Measurements from ENCODE around the gene CHCHD3.

Gene CHCHD3

DNA sequence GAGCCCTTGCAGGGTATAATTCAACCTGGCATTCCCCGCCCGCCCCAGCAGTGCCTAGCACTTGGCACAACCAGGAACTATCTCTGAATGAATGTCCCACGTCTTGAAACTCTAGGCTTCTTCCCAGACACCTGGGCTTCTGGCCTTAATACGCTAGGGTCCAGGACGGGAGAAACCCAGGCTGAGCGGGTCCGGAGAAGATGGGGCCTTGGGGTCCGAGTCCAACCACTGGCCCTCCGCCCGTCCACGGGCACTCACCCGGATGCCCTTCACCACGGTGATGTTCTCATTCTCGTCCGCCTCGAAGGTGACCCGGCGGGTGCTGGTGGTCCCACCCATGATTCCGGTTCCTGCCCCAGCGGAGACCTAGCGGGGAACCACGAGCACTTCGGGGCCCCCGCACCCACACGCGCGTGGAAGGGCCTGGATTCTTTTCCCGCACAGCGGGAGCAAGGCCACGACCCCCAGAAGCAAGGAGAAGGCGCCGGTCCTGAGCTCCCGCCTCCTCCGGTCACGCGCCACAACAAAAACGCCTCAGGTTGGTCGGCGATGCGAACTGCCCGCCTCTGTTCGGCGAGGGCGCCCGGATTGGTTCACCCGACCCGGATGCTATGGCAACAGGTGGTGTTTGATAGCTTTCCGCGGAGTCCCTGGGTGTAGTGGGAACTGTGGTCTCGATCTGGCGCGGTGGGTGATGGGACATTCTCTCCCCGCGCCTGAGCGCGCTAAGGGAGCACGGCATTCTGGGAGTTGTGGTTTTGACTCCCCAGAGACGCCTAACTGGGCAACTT, at the start of gene CHCHD3:
Gene CHCHD3 (minus strand): TSS at position 492 of the 791 bp plus-strand sequence. CDS start 153 bp downstream, at position 339.
- peak within 1 kb of the TSS; percentile 83 to 85 for H3K27ac ChIP-seq (ENCODE audit: low read depth in 2 of 2, low read length in 2 of 2)

DNA sequence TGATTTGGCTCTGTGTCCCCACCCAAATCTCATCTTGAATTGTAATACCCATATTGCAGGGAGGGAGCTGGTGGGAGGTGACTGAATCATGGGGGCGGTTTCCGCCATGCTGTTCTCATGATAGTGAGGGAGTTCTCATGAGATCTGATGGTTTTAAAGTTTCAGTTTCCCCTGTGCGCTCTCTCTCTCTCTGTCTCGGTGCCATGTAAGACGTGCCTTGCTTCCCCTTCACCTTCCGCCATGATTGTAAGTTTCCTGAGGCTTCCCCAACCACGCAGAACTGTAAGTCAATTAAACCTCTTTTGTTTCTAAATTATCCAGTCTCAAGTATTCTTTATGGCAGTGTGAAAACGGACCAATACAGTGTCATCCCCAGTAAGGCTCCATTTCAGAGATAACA, 48.3 kb upstream of the CHCHD3 start:
- H3K4me3 ChIP-seq (ENCODE audit: low read length in 2 of 2), result no peak overlapping the region
- no peaks in the 10 kb centered on the region for H3K9me3 ChIP-seq (ENCODE audit: control insufficient read depth in 2 of 2, low read length in 2 of 2)
- H3K9ac ChIP-seq (ENCODE audit: low read depth in 1 of 2, low read length in 2 of 2), result no peak overlapping the region
- H3K4me1 ChIP-seq (ENCODE audit: control insufficient read depth in 2 of 2, insufficient read depth in 2 of 2, low read length in 2 of 2), result no peaks in the 10 kb centered on the region
- no peaks in the 10 kb centered on the region for H3K27me3 ChIP-seq (ENCODE audit: control insufficient read depth in 2 of 2, insufficient read depth in 2 of 2, low read length in 2 of 2)
- no peaks in the 10 kb centered on the region for H3K36me3 ChIP-seq (ENCODE audit: control insufficient read depth in 2 of 2, insufficient read depth in 2 of 2, low read length in 2 of 2)
- H3K27ac ChIP-seq (ENCODE audit: low read depth in 2 of 2, low read length in 2 of 2), result no peak overlapping the region

More for the DNA sequence above, at the start of gene CHCHD3:
- Histone ChIP-seq H3K4me1 (ENCODE audit: control insufficient read depth in 2 of 2, insufficient read depth in 2 of 2, low read length in 2 of 2) (peaks cover 0 to 4% of the 10 kb centered on the region in 2 donors), H3K9ac (ENCODE audit: low read depth in 1 of 2, low read length in 2 of 2) (peak within 1 kb of the TSS; percentile 87 to 95), H3K36me3 (ENCODE audit: control insufficient read depth in 2 of 2, insufficient read depth in 2 of 2, low read length in 2 of 2) (peaks cover 3% of the 10 kb centered on the region in 2 donors), H3K4me3 (ENCODE audit: low read length in 2 of 2) (peak within 1 kb of the TSS; percentile 90 to 95), H3K9me3 (ENCODE audit: control insufficient read depth in 2 of 2, low read length in 2 of 2) (no peaks in the 10 kb centered on the region), H3K27me3 (ENCODE audit: control insufficient read depth in 2 of 2, insufficient read depth in 2 of 2, low read length in 2 of 2) (no peaks in the 10 kb centered on the region)

DNA sequence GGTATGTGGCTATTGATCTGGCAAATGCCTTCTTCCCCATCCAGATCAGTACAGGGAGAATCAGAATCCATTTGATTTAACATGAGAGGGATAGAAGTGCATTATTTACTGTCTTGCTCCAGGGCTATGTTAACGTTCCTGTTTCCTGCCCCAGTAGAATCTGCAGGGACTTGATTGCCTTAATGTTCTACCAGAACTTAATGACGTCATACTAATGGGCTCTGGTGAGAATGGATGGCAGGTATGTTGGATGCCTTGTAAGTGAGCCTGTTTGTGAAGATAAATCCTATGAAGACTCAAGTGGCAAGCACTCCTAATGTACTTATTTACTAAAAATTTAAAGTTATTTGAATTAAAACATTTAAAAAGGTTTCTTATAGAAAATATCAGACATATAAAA, 44.5 kb upstream of the CHCHD3 start:
- H3K36me3 ChIP-seq (ENCODE audit: control insufficient read depth in 2 of 2, insufficient read depth in 2 of 2, low read length in 2 of 2), result no peaks in the 10 kb centered on the region
- no peak overlapping the region for H3K27ac ChIP-seq (ENCODE audit: low read depth in 2 of 2, low read length in 2 of 2)
- no peak overlapping the region for H3K9ac ChIP-seq (ENCODE audit: low read depth in 1 of 2, low read length in 2 of 2)
- H3K27me3 ChIP-seq (ENCODE audit: control insufficient read depth in 2 of 2, insufficient read depth in 2 of 2, low read length in 2 of 2), result no peaks in the 10 kb centered on the region
- no peak overlapping the region for H3K4me3 ChIP-seq (ENCODE audit: low read length in 2 of 2)
- no peaks in the 10 kb centered on the region for H3K9me3 ChIP-seq (ENCODE audit: control insufficient read depth in 2 of 2, low read length in 2 of 2)
- H3K4me1 ChIP-seq (ENCODE audit: control insufficient read depth in 2 of 2, insufficient read depth in 2 of 2, low read length in 2 of 2), result no peaks in the 10 kb centered on the region

DNA sequence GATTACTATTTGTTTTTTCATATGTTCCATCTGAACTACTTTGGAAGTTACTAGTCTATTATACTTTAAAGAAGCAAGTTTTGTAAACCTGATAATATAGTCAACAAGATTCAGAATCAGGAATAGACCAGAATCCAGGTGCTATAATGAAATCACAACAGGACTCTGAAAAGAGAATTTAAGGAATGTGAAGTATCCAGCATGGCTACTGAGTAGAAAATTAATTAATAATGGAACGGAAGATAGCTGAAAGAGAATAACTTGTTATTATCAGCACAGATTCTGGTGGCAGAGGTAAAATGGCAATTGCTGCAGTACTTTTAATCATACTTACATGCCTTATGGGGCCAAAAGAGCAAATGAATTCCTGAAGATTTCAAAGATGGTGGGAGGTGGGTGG, 43.1 kb upstream of the CHCHD3 start:
- Histone ChIP-seq H3K4me1 (ENCODE audit: control insufficient read depth in 2 of 2, insufficient read depth in 2 of 2, low read length in 2 of 2) (no peaks in the 10 kb centered on the region), H3K27me3 (ENCODE audit: control insufficient read depth in 2 of 2, insufficient read depth in 2 of 2, low read length in 2 of 2) (no peaks in the 10 kb centered on the region), H3K27ac (ENCODE audit: low read depth in 2 of 2, low read length in 2 of 2) (no peak overlapping the region), H3K4me3 (ENCODE audit: low read length in 2 of 2) (no peak overlapping the region), H3K36me3 (ENCODE audit: control insufficient read depth in 2 of 2, insufficient read depth in 2 of 2, low read length in 2 of 2) (no peaks in the 10 kb centered on the region), H3K9ac (ENCODE audit: low read depth in 1 of 2, low read length in 2 of 2) (no peak overlapping the region), H3K9me3 (ENCODE audit: control insufficient read depth in 2 of 2, low read length in 2 of 2) (no peaks in the 10 kb centered on the region)

DNA sequence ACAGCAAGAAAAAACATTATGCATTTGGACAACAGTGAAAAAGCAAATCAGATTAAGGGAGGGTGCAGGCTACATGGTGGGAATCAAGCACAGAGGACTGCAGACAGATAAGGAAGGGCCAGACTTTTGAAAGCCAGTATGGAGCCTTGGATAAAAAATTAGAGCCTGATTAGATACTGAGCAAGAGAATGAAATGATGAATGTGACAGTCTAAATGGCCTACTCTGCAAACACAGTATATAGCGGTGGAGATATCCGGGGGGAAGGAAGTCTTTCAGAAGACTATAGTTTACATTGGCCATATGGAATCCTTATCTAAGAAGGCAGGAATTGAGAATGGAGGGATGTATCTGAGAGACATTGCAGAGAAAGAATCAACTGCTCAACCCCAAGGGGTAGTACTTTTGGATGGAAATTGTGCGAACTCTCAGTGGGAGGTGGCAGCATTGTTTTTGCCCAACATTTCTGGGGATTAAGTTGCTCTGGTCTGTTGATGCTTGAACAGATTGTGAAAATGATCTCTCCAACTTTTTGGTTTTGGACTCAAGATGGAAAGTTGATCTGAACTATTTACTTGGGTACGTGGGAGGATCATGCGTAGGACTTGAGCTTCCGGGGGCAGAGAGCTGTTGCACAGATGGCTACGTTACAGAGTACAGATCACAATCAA, 39.4 kb upstream of the CHCHD3 start:
- H3K27me3 ChIP-seq (ENCODE audit: control insufficient read depth in 2 of 2, insufficient read depth in 2 of 2, low read length in 2 of 2), result no peaks in the 10 kb centered on the region
- no peaks in the 10 kb centered on the region for H3K4me1 ChIP-seq (ENCODE audit: control insufficient read depth in 2 of 2, insufficient read depth in 2 of 2, low read length in 2 of 2)
- H3K4me3 ChIP-seq (ENCODE audit: low read length in 2 of 2), result no peak overlapping the region
- H3K27ac ChIP-seq (ENCODE audit: low read depth in 2 of 2, low read length in 2 of 2), result no peak overlapping the region
- no peaks in the 10 kb centered on the region for H3K36me3 ChIP-seq (ENCODE audit: control insufficient read depth in 2 of 2, insufficient read depth in 2 of 2, low read length in 2 of 2)
- H3K9me3 ChIP-seq (ENCODE audit: control insufficient read depth in 2 of 2, low read length in 2 of 2), result no peaks in the 10 kb centered on the region
- no peak overlapping the region for H3K9ac ChIP-seq (ENCODE audit: low read depth in 1 of 2, low read length in 2 of 2)

DNA sequence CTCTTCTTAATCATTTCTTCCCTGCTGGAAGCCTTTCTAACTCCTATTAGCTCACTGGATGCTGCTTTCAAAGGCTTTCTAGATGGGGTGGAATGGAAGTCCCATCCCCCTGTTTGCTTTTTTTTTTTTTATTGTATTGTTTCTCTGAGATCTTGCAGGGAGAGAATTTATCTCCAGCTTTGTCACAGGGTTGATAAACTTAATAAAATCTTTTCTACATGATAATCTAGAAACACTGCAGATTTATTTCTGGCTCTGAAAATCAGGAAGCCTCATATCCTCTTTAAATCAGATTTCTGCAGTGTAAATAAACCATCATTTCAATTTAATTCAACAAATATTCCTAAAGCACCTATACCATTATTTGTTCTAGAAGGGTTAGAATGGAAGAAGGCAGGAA, 37.2 kb upstream of the CHCHD3 start:
- no peaks in the 10 kb centered on the region for H3K9me3 ChIP-seq (ENCODE audit: control insufficient read depth in 2 of 2, low read length in 2 of 2)
- peaks cover 0 to 2% of the 10 kb centered on the region in 2 donors for H3K27me3 ChIP-seq (ENCODE audit: control insufficient read depth in 2 of 2, insufficient read depth in 2 of 2, low read length in 2 of 2)
- no peak overlapping the region for H3K4me3 ChIP-seq (ENCODE audit: low read length in 2 of 2)
- no peaks in the 10 kb centered on the region for H3K4me1 ChIP-seq (ENCODE audit: control insufficient read depth in 2 of 2, insufficient read depth in 2 of 2, low read length in 2 of 2)
- no peak overlapping the region for H3K27ac ChIP-seq (ENCODE audit: low read depth in 2 of 2, low read length in 2 of 2)
- H3K36me3 ChIP-seq (ENCODE audit: control insufficient read depth in 2 of 2, insufficient read depth in 2 of 2, low read length in 2 of 2), result no peaks in the 10 kb centered on the region
- no peak overlapping the region for H3K9ac ChIP-seq (ENCODE audit: low read depth in 1 of 2, low read length in 2 of 2)

DNA sequence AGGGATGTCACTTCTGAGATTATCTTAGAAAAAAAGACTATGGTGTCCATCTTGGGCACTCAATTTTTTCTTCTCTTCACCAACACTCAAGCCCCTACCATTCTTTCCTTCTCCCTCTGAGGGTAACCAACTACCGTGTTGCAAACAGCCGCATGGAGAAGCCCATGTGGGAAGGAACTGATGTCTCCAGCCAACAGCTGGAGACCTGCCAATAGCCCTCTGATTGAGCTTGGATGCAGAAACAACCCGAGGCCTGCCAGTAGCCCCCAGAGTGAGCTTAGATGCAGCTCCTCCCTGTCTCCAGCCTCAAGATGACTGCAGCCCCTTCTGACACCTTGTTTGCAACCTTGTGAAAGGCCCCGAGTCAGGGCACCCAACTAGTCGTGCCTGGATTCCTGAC, 36.4 kb upstream of the CHCHD3 start:
- Histone ChIP-seq H3K27me3 (ENCODE audit: control insufficient read depth in 2 of 2, insufficient read depth in 2 of 2, low read length in 2 of 2) (peaks cover 0 to 2% of the 10 kb centered on the region in 2 donors), H3K36me3 (ENCODE audit: control insufficient read depth in 2 of 2, insufficient read depth in 2 of 2, low read length in 2 of 2) (no peaks in the 10 kb centered on the region), H3K27ac (ENCODE audit: low read depth in 2 of 2, low read length in 2 of 2) (no peak overlapping the region), H3K4me1 (ENCODE audit: control insufficient read depth in 2 of 2, insufficient read depth in 2 of 2, low read length in 2 of 2) (no peaks in the 10 kb centered on the region), H3K9me3 (ENCODE audit: control insufficient read depth in 2 of 2, low read length in 2 of 2) (no peaks in the 10 kb centered on the region), H3K9ac (ENCODE audit: low read depth in 1 of 2, low read length in 2 of 2) (no peak overlapping the region), H3K4me3 (ENCODE audit: low read length in 2 of 2) (no peak overlapping the region)

DNA sequence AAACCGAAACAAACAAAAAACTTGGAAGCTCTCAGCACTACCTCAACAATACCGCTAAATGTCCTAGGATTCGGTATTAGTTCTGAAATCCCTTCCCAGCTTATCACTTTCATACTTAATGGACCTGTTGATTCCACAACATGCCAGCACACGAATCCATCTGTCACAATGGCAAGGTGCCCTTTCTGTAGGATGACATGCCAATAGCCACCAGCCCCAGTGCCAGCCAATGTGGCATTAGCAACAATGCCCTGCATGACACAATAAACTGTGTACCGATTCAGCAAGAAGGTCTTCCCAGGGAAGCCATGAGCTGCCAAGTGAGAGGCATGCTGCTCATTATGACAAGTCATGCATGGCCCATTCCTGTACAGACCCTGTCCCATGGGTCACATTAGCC, 35.6 kb upstream of the CHCHD3 start:
- Histone ChIP-seq H3K4me1 (ENCODE audit: control insufficient read depth in 2 of 2, insufficient read depth in 2 of 2, low read length in 2 of 2) (no peaks in the 10 kb centered on the region), H3K9ac (ENCODE audit: low read depth in 1 of 2, low read length in 2 of 2) (no peak overlapping the region), H3K9me3 (ENCODE audit: control insufficient read depth in 2 of 2, low read length in 2 of 2) (no peaks in the 10 kb centered on the region), H3K27me3 (ENCODE audit: control insufficient read depth in 2 of 2, insufficient read depth in 2 of 2, low read length in 2 of 2) (peaks cover 0 to 4% of the 10 kb centered on the region in 2 donors), H3K27ac (ENCODE audit: low read depth in 2 of 2, low read length in 2 of 2) (no peak overlapping the region), H3K4me3 (ENCODE audit: low read length in 2 of 2) (no peak overlapping the region), H3K36me3 (ENCODE audit: control insufficient read depth in 2 of 2, insufficient read depth in 2 of 2, low read length in 2 of 2) (no peaks in the 10 kb centered on the region)

DNA sequence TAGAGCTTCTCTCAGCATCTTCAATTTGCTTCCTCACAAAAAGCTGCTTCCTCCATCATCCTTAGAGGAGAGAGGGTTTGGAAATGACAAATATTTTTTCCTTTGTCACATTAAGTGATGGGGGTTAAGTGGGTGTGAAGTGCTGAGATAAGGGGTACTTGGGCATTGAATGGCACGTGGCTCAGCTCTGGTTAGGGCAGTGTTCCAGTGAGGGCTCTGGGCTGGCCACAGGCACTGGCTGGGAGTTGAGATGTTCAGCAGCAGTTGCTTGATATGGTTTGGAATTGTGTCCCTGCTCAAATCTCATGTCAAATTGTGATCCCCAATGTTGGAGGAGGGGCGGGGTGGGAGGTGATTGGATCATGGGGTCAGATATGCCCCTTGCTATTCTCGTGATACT, 33.7 kb upstream of the CHCHD3 start:
- Histone ChIP-seq H3K4me1 (ENCODE audit: control insufficient read depth in 2 of 2, insufficient read depth in 2 of 2, low read length in 2 of 2) (no peaks in the 10 kb centered on the region), H3K36me3 (ENCODE audit: control insufficient read depth in 2 of 2, insufficient read depth in 2 of 2, low read length in 2 of 2) (no peaks in the 10 kb centered on the region), H3K9ac (ENCODE audit: low read depth in 1 of 2, low read length in 2 of 2) (no peak overlapping the region), H3K27me3 (ENCODE audit: control insufficient read depth in 2 of 2, insufficient read depth in 2 of 2, low read length in 2 of 2) (peaks cover 0 to 4% of the 10 kb centered on the region in 2 donors), H3K27ac (ENCODE audit: low read depth in 2 of 2, low read length in 2 of 2) (no peak overlapping the region), H3K4me3 (ENCODE audit: low read length in 2 of 2) (no peak overlapping the region), H3K9me3 (ENCODE audit: control insufficient read depth in 2 of 2, low read length in 2 of 2) (no peaks in the 10 kb centered on the region)

DNA sequence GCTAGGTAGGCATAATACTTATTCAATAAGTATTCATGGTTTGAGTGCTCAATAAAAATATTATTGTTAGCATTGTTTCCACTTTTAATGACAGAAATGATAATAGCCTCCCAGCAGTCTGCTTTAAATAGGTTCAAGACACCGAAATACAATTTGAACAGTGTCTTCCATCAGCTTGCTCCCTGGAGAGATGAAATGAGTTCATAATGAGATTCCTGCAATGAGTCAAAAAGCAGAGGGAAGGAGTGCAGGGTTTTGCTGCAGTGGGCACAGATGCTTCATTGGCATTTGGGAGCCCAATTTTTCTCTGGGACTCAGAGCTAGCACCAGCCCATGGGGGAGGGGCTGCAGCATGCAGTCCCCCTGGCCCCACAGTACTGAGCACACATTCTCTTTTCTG, 32.6 kb upstream of the CHCHD3 start:
- Histone ChIP-seq H3K27me3 (ENCODE audit: control insufficient read depth in 2 of 2, insufficient read depth in 2 of 2, low read length in 2 of 2) (peaks cover 0 to 4% of the 10 kb centered on the region in 2 donors), H3K9me3 (ENCODE audit: control insufficient read depth in 2 of 2, low read length in 2 of 2) (no peaks in the 10 kb centered on the region), H3K4me3 (ENCODE audit: low read length in 2 of 2) (no peak overlapping the region), H3K36me3 (ENCODE audit: control insufficient read depth in 2 of 2, insufficient read depth in 2 of 2, low read length in 2 of 2) (no peaks in the 10 kb centered on the region), H3K4me1 (ENCODE audit: control insufficient read depth in 2 of 2, insufficient read depth in 2 of 2, low read length in 2 of 2) (no peaks in the 10 kb centered on the region), H3K9ac (ENCODE audit: low read depth in 1 of 2, low read length in 2 of 2) (no peak overlapping the region), H3K27ac (ENCODE audit: low read depth in 2 of 2, low read length in 2 of 2) (no peak overlapping the region)

All from mucosa of rectum (tissue), 2 donors.